SK-N-SH treated with all-trans-retinoic acid at 6 μM for 48 hours (cell line): ENCODE results near the gene CPHXL2.

ENCODE experiments used
- ATAC-seq: fragments of 200-7000 bp; cut with Tn5 transposase; 3 replicates; pipeline ENCODE4 v1.9.1; 2020; ENCODE audit warnings: mild to moderate bottlenecking, moderate library complexity
- ARNTL ChIP-seq: fragments of 450-650 bp; formaldehyde crosslinking; IDR thresholded peaks from 2 replicates; pipeline ENCODE4 v1.5.0; 2020; ENCODE audit warnings: low read depth, mild to moderate bottlenecking, moderate library complexity, borderline replicate concordance
- BACH2 ChIP-seq: fragments of 250-450 bp; sonication (Bioruptor Pico); IDR thresholded peaks from 2 replicates; pipeline ENCODE4 v1.9.0; 2021; ENCODE audit warnings: mild to moderate bottlenecking, borderline replicate concordance
- CSDC2 ChIP-seq: fragments of 250-450 bp; sonication (Bioruptor Pico); IDR thresholded peaks from 2 replicates; pipeline ENCODE4 v1.5.0; 2020; ENCODE audit warnings: mild to moderate bottlenecking, moderate library complexity
- CSRNP3 ChIP-seq: fragments of 250-450 bp; sonication (Bioruptor Pico); IDR thresholded peaks from 2 replicates; pipeline ENCODE4 v1.5.1; 2021; ENCODE audit warnings: mild to moderate bottlenecking, moderate library complexity
- ISL1 ChIP-seq: fragments of 250-450 bp; sonication (Bioruptor Pico); IDR thresholded peaks from 2 replicates; pipeline ENCODE4 v2.1.2; 2022; ENCODE audit warnings: mild to moderate bottlenecking, moderate library complexity
- OSR1 ChIP-seq: fragments of 250-450 bp; sonication (Bioruptor Pico); IDR thresholded peaks from 2 replicates; pipeline ENCODE4 v1.8.0; 2022; ENCODE audit warnings: moderate library complexity, mild to moderate bottlenecking, inconsistent platforms
- POU6F1 ChIP-seq: fragments of 250-450 bp; sonication (Bioruptor Pico); IDR thresholded peaks from 2 replicates; pipeline ENCODE4 v1.8.0; 2021; ENCODE audit warnings: low read depth, mild to moderate bottlenecking, moderate library complexity, borderline replicate concordance
- PPARA ChIP-seq: fragments of 250-450 bp; sonication (Bioruptor Pico); IDR thresholded peaks from 2 replicates; pipeline ENCODE4 v1.5.0; 2020; ENCODE audit warnings: mild to moderate bottlenecking, borderline replicate concordance
- RARB ChIP-seq: fragments of 250-450 bp; sonication (Bioruptor Pico); IDR thresholded peaks from 2 replicates; pipeline ENCODE4 v1.8.0; 2021; ENCODE audit warnings: mild to moderate bottlenecking, moderate library complexity
- SNAI2 ChIP-seq: fragments of 250-450 bp; sonication (Bioruptor Pico); IDR thresholded peaks from 2 replicates; pipeline ENCODE4 v1.5.0; 2020; ENCODE audit warnings: mild to moderate bottlenecking, moderate library complexity
- TCF4 ChIP-seq: fragments of 250-450 bp; sonication (Bioruptor Pico); IDR thresholded peaks from 2 replicates; pipeline ENCODE4 v1.8.0; 2021; ENCODE audit warnings: mild to moderate bottlenecking, moderate library complexity, borderline replicate concordance
- TOX ChIP-seq: fragments of 250-450 bp; sonication (Bioruptor Pico); IDR thresholded peaks from 2 replicates; pipeline ENCODE4 v1.8.0; 2021; ENCODE audit warnings: mild to moderate bottlenecking, moderate library complexity, borderline replicate concordance
- ZFP3 ChIP-seq: fragments of 250-450 bp; sonication (Bioruptor Pico); IDR thresholded peaks from 2 replicates; pipeline ENCODE4 v1.5.0; 2020; ENCODE audit warnings: mild to moderate bottlenecking, moderate library complexity
- ZFP30 ChIP-seq: fragments of 450-650 bp; formaldehyde crosslinking; IDR thresholded peaks from 2 replicates; pipeline ENCODE4 v1.5.0; 2022; ENCODE audit warnings: mild to moderate bottlenecking, moderate library complexity
- ZNF565 ChIP-seq: fragments of 450-650 bp; formaldehyde crosslinking; conservative IDR thresholded peaks from 2 replicates; pipeline ENCODE4 v1.5.0; 2020; ENCODE audit warnings: low read depth, mild to moderate bottlenecking, moderate library complexity
- ZNF70 ChIP-seq: fragments of 450-650 bp; formaldehyde crosslinking; IDR thresholded peaks from 2 replicates; pipeline ENCODE4 v1.5.0; 2020; ENCODE audit warnings: mild to moderate bottlenecking, moderate library complexity
- ZNF8 ChIP-seq: fragments of 450-650 bp; formaldehyde crosslinking; IDR thresholded peaks from 2 replicates; pipeline ENCODE4 v1.5.0; 2020; ENCODE audit warnings: mild to moderate bottlenecking, moderate library complexity
- TF ChIP-seq, protein P1 (sequence below): fragments of 250-450 bp; sonication (Bioruptor Pico); IDR thresholded peaks from 2 replicates; pipeline ENCODE4 v1.8.0; 2020; ENCODE audit warnings: mild to moderate bottlenecking, moderate library complexity, borderline replicate concordance
- TF ChIP-seq, protein P2 (sequence below): fragments of 250-450 bp; sonication (Bioruptor Pico); IDR thresholded peaks from 2 replicates; pipeline ENCODE4 v1.5.0; 2020; ENCODE audit warnings: mild to moderate bottlenecking, moderate library complexity
- TF ChIP-seq, protein P3 (sequence below): fragments of 250-450 bp; sonication (Bioruptor Pico); IDR thresholded peaks from 2 replicates; pipeline ENCODE4 v1.5.1; 2020; ENCODE audit warnings: low read depth, mild to moderate bottlenecking, moderate library complexity

Gene CPHXL2

DNA sequence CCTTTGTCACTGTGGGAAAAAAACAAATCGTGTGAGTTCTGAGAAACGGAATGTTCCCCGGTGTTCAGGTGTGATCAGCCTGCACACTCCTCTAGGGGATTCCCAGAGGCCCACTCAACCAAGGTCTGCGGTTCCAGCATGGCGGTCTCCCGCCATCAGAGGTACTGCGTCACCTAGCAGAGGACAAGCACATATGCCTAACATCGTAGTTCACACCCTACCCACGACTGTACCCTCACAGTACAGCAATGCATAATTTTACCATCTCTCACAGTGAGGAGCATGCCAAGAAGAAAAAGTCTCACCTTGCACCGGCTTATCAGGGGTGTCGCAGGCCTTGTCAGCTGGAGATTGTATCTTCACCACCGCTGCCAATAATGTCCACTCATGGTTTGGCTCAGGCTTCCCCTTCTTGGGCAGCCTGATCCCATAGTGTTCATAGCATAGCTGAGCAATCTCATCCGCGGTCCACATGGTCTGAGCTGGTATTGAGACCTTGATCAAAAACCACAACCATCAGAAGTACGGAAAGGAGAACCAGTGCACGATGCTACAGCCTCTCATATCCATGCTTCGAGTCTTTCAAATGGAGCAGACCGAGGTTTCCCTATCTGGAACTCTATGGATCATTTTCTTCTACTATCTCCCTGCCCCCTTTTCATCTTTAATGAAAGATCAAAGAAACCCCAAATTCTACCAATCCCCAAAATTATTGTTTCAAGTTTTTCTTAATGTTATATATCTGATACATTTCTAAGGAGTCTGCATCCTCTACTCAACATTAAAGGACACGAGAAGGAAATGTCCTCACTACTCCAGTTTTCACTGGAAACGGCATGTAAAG lies 56.3 kb downstream of the CPHXL2 start (continued):
- TF ChIP-seq, protein P1, sequence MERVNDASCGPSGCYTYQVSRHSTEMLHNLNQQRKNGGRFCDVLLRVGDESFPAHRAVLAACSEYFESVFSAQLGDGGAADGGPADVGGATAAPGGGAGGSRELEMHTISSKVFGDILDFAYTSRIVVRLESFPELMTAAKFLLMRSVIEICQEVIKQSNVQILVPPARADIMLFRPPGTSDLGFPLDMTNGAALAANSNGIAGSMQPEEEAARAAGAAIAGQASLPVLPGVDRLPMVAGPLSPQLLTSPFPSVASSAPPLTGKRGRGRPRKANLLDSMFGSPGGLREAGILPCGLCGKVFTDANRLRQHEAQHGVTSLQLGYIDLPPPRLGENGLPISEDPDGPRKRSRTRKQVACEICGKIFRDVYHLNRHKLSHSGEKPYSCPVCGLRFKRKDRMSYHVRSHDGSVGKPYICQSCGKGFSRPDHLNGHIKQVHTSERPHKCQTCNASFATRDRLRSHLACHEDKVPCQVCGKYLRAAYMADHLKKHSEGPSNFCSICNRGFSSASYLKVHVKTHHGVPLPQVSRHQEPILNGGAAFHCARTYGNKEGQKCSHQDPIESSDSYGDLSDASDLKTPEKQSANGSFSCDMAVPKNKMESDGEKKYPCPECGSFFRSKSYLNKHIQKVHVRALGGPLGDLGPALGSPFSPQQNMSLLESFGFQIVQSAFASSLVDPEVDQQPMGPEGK (CRISPR knock-in tag) = no peak
- TF ChIP-seq ZNF70 (CRISPR knock-in tag) (no peak), ZNF565 (CRISPR knock-in tag) (no peak), CSDC2 (no peak), ARNTL (CRISPR knock-in tag) (no peak), ZFP3 (no peak), TCF4 (no peak), CSRNP3 (CRISPR knock-in tag) (no peak)

DNA sequence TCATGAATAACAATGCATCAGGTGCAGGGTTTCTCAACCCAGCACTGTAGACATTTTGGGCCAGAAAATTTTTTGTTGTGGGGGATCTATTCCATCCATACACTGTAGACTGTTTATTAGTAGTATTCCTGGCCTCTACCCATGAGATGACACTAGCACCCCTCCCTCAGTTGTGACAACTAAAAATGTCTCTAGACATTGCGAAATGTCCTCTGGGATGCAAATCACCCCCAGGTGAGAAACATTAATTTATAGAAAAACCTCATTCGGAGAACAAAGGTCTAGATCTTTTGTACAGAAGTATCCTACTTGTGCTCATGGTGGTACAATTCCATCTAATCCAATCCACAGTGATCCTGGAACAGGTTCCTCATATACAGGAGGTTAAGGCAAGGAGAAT lies 58.0 kb downstream of the CPHXL2 start:
- ATAC-seq = no peak
- TF ChIP-seq TOX (CRISPR knock-in tag) (no peak), ISL1 (no peak), ZFP30 (no peak), SNAI2 (CRISPR knock-in tag) (no peak), ZFP3 (no peak), ARNTL (CRISPR knock-in tag) (no peak), PPARA (CRISPR knock-in tag) (no peak), RARB (no peak), BACH2 (CRISPR knock-in tag) (no peak), ZNF8 (CRISPR knock-in tag) (no peak), POU6F1 (CRISPR knock-in tag) (no peak), ZNF565 (CRISPR knock-in tag) (no peak), OSR1 (CRISPR knock-in tag) (no peak), TCF4 (no peak), CSRNP3 (CRISPR knock-in tag) (no peak)
- TF ChIP-seq, protein P2, sequence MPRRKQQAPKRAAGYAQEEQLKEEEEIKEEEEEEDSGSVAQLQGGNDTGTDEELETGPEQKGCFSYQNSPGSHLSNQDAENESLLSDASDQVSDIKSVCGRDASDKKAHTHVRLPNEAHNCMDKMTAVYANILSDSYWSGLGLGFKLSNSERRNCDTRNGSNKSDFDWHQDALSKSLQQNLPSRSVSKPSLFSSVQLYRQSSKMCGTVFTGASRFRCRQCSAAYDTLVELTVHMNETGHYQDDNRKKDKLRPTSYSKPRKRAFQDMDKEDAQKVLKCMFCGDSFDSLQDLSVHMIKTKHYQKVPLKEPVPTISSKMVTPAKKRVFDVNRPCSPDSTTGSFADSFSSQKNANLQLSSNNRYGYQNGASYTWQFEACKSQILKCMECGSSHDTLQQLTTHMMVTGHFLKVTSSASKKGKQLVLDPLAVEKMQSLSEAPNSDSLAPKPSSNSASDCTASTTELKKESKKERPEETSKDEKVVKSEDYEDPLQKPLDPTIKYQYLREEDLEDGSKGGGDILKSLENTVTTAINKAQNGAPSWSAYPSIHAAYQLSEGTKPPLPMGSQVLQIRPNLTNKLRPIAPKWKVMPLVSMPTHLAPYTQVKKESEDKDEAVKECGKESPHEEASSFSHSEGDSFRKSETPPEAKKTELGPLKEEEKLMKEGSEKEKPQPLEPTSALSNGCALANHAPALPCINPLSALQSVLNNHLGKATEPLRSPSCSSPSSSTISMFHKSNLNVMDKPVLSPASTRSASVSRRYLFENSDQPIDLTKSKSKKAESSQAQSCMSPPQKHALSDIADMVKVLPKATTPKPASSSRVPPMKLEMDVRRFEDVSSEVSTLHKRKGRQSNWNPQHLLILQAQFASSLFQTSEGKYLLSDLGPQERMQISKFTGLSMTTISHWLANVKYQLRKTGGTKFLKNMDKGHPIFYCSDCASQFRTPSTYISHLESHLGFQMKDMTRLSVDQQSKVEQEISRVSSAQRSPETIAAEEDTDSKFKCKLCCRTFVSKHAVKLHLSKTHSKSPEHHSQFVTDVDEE (CRISPR knock-in tag) = no peak
- TF ChIP-seq, protein P3, sequence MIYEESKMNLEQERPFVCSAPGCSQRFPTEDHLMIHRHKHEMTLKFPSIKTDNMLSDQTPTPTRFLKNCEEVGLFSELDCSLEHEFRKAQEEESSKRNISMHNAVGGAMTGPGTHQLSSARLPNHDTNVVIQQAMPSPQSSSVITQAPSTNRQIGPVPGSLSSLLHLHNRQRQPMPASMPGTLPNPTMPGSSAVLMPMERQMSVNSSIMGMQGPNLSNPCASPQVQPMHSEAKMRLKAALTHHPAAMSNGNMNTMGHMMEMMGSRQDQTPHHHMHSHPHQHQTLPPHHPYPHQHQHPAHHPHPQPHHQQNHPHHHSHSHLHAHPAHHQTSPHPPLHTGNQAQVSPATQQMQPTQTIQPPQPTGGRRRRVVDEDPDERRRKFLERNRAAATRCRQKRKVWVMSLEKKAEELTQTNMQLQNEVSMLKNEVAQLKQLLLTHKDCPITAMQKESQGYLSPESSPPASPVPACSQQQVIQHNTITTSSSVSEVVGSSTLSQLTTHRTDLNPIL (CRISPR knock-in tag) = no peak
- TF ChIP-seq, protein P1 (CRISPR knock-in tag) = no peak
